HTR-8/SVneo (cell line): ENCODE data around the gene SAMD4A.
"Not testable (repeated sequence)": the region's sequence is repeated elsewhere in the genome, so short reads cannot be mapped to it uniquely, and the experiment has no call there.

Source experiments
- DNase-seq: peaks from one replicate; pipeline ENCODE4 v3.0.0; 2011; ENCODE audit warnings: low spot score, mixed read lengths; ENCODE audit not compliant: insufficient read length
- FAIRE-seq: peaks from 2 replicates; lab custom pipeline; 2011; peaks lifted over from hg19 to GRCh38; lab: Jason Lieb, UNC

Gene SAMD4A

GRCh38 chr14:54591461-54591860 is 24.5 kb downstream of the SAMD4A start:
- FAIRE-seq (peak; percentile 95), DNase-seq (no peak)

- FAIRE-seq (no peak), DNase-seq (no peak)
Observed at GRCh38 chr14:54591866-54592265, 24.9 kb downstream of the SAMD4A start.

- peak; percentile 80 for FAIRE-seq
Observed at GRCh38 chr14:54593860-54594259, 26.9 kb downstream of the SAMD4A start.

GRCh38 chr14:54594537-54594936 is 27.6 kb downstream of the SAMD4A start:
- no peak for FAIRE-seq
- no peak for DNase-seq

More at GRCh38 chr14:54593860-54594259, 26.9 kb downstream of the SAMD4A start:
- no peak for DNase-seq

GRCh38 chr14:54597795-54598443 is 31.0 kb downstream of the SAMD4A start:
- DNase-seq: no peak
- peak; percentile 97 for FAIRE-seq

GRCh38 chr14:54599966-54600716 is 33.2 kb downstream of the SAMD4A start:
- DNase-seq (no peak), FAIRE-seq (peak; percentile 83)

- DNase-seq (no peak), FAIRE-seq (peak; percentile 92)
Observed at GRCh38 chr14:54600717-54601109, 33.8 kb downstream of the SAMD4A start.

GRCh38 chr14:54603362-54603761 is 36.4 kb downstream of the SAMD4A start:
- no peak for DNase-seq
- peak; percentile 90 for FAIRE-seq

- DNase-seq (no peak), FAIRE-seq (peak; percentile 98)
Observed at GRCh38 chr14:54606178-54606577, 39.2 kb downstream of the SAMD4A start.

- DNase-seq: no peak
- no peak for FAIRE-seq
Observed at GRCh38 chr14:54606631-54607133, 39.8 kb downstream of the SAMD4A start.

GRCh38 chr14:54609576-54609975 is 42.6 kb downstream of the SAMD4A start:
- no peak for DNase-seq
- FAIRE-seq: peak; percentile 86

- FAIRE-seq: no peak
- DNase-seq: peak; percentile 78
Observed at GRCh38 chr14:54610051-54610977, 43.4 kb downstream of the SAMD4A start.

- FAIRE-seq (no peak), DNase-seq (no peak)
Observed at GRCh38 chr14:54614296-54614695, 47.4 kb downstream of the SAMD4A start.

GRCh38 chr14:54617467-54617866 is 50.5 kb downstream of the SAMD4A start:
- peak; percentile 48 for FAIRE-seq
- no peak for DNase-seq

GRCh38 chr14:54621686-54622085 is 54.8 kb downstream of the SAMD4A start:
- FAIRE-seq (no peak), DNase-seq (no peak)

- FAIRE-seq (peak; percentile 68), DNase-seq (no peak)
Observed at GRCh38 chr14:54622192-54622958, 55.4 kb downstream of the SAMD4A start.

- FAIRE-seq: no peak
- no peak for DNase-seq
Observed at GRCh38 chr14:54623279-54624004, 56.5 kb downstream of the SAMD4A start.

- not testable (repeated sequence) for DNase-seq, FAIRE-seq
Observed at GRCh38 chr14:54624005-54624358, 57.1 kb downstream of the SAMD4A start.

GRCh38 chr14:54625112-54625511 is 58.2 kb downstream of the SAMD4A start:
- DNase-seq (no peak), FAIRE-seq (peak; percentile 81)
